Ammon's horn (tissue), 1 donor: ENCODE data around the gene EEF2K.
"Not testable (repeated sequence)": the region's sequence is repeated elsewhere in the genome, so short reads cannot be mapped to it uniquely, and the experiment has no call there.

Experiments
- DNase-seq: peaks from one replicate; pipeline ENCODE4 v3.0.0-alpha.2; 2016; ENCODE audit warnings: low spot score

The EEF2K gene

GRCh38 chr16:22206013-22206841 lies at the start of gene EEF2K:
Gene EEF2K, plus strand, starts transcription at chr16:22206278. Its CDS starts 19,452 bp downstream, at chr16:22225730.
- peak; percentile 87 for DNase-seq

- DNase-seq = no peak
Measured at GRCh38 chr16:22161401-22161800, 44.7 kb upstream of the EEF2K start.

- DNase-seq = no peak
Measured at GRCh38 chr16:22161999-22162655, 44.0 kb upstream of the EEF2K start, which contains the start of gene SDR42E2. Gene SDR42E2, plus strand, starts transcription at chr16:22162506. Its CDS starts 3,077 bp downstream, at chr16:22165583.

- DNase-seq = no peak
Measured at GRCh38 chr16:22162656-22163009, 43.4 kb upstream of the EEF2K start.

GRCh38 chr16:22163806-22164205 lies 42.3 kb upstream of the EEF2K start:
- no peak for DNase-seq

- DNase-seq = no peak
Measured at GRCh38 chr16:22164482-22164881, 41.6 kb upstream of the EEF2K start.

- DNase-seq = no peak
Measured at GRCh38 chr16:22165508-22166285, 40.4 kb upstream of the EEF2K start.

GRCh38 chr16:22171953-22172352 lies 34.1 kb upstream of the EEF2K start:
- DNase-seq = no peak

- not testable (repeated sequence) for DNase-seq
Measured at GRCh38 chr16:22172642-22173041, 33.4 kb upstream of the EEF2K start.

- DNase-seq = no peak
Measured at GRCh38 chr16:22174642-22175041, 31.4 kb upstream of the EEF2K start.

- no peak for DNase-seq
Measured at GRCh38 chr16:22177968-22178930, 27.8 kb upstream of the EEF2K start.

GRCh38 chr16:22181426-22181825 lies 24.7 kb upstream of the EEF2K start:
- no peak for DNase-seq

- DNase-seq = no peak
Measured at GRCh38 chr16:22181843-22182242, 24.2 kb upstream of the EEF2K start.

- DNase-seq = no peak
Measured at GRCh38 chr16:22183335-22183734, 22.7 kb upstream of the EEF2K start.

- no peak for DNase-seq
Measured at GRCh38 chr16:22183901-22184614, 22.0 kb upstream of the EEF2K start.

GRCh38 chr16:22184615-22184968 lies 21.5 kb upstream of the EEF2K start:
- no peak for DNase-seq

- DNase-seq = no peak
Measured at GRCh38 chr16:22186517-22186916, 19.6 kb upstream of the EEF2K start.

- no peak for DNase-seq
Measured at GRCh38 chr16:22188267-22188594, 17.8 kb upstream of the EEF2K start.

GRCh38 chr16:22188595-22189442 lies 17.3 kb upstream of the EEF2K start:
- peak; percentile 86 for DNase-seq

GRCh38 chr16:22189473-22190080 lies 16.5 kb upstream of the EEF2K start:
- no peak for DNase-seq
